22Rv1 (cell line): Measurements from ENCODE around the gene SND1.

Experiments
- H3K27ac ChIP-seq: fragments of 450-650 bp; 2 replicates; pipeline ENCODE4 v1.5.1; 2017
- CTCF ChIP-seq: fragments of 450-650 bp; IDR thresholded peaks from 2 replicates; pipeline ENCODE4 v1.5.1; 2017; ENCODE audit warnings: mild to moderate bottlenecking
- ZFX ChIP-seq: fragments of 450-650 bp; IDR thresholded peaks from 2 replicates; pipeline ENCODE4 v1.6.1; 2017; ENCODE audit warnings: antibody characterized with exemption, borderline replicate concordance

Gene SND1

GRCh38 chr7:128110641-128111364 is 458.8 kb downstream of the SND1 start:
- TF ChIP-seq CTCF (no peak), ZFX (no peak)
- no peak overlapping the region for H3K27ac ChIP-seq

- TF ChIP-seq ZFX: no peak
- TF ChIP-seq CTCF: no peak
- no peak overlapping the region for H3K27ac ChIP-seq
Observed at GRCh38 chr7:128112018-128112780, 460.2 kb downstream of the SND1 start.

DNA sequence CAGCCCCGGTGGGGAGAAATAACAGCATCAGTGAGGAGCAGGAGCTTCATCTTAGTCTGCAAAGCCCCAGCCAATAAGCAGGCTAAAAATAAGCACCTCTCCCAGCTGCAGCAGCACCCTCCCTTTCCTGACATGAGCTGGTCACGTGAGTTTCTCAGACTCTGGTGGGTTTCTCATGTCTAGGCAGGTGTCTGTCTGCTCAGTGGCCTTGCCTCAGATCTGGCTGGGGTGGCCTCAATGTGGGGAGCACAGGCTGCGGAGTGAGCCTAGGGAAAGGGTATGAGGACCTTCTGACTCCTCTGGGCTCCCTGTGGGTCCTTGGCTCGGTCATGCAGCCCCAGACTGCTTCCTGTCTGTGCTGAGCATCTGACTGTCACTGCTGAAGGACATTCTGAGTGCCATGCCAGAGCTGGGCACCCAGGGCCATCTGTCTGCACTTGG is 460.8 kb downstream of the SND1 start:
- H3K27ac ChIP-seq: no peak overlapping the region
- TF ChIP-seq CTCF: no peak
- TF ChIP-seq ZFX: no peak

GRCh38 chr7:128113839-128114238 is 461.8 kb downstream of the SND1 start:
- no peak for TF ChIP-seq CTCF
- no peak for TF ChIP-seq ZFX
- no peak overlapping the region for H3K27ac ChIP-seq

GRCh38 chr7:128114806-128115205 is 462.8 kb downstream of the SND1 start:
- H3K27ac ChIP-seq: no peak overlapping the region
- TF ChIP-seq CTCF (no peak), ZFX (no peak)

GRCh38 chr7:128115336-128115820 is 463.4 kb downstream of the SND1 start:
- TF ChIP-seq CTCF: no peak
- no peak for TF ChIP-seq ZFX
- no peak overlapping the region for H3K27ac ChIP-seq
